Left forelimb (tissue), 1 donor: ENCODE results near the gene SULF2.

Source experiments
- DNase-seq: peaks from one replicate; pipeline ENCODE4 v3.0.0-alpha.2; 2018; ENCODE audit warnings: low spot score

SULF2 gene

GRCh38 chr20:47735412-47736400, 49.6 kb downstream of the SULF2 start:
- no peak for DNase-seq

- DNase-seq = no peak
Measured at GRCh38 chr20:47734870-47735269, 50.4 kb downstream of the SULF2 start.

GRCh38 chr20:47733892-47734291, 51.4 kb downstream of the SULF2 start:
- no peak for DNase-seq

GRCh38 chr20:47730744-47731143, 54.5 kb downstream of the SULF2 start:
- no peak for DNase-seq

- no peak for DNase-seq
Measured at GRCh38 chr20:47729472-47729871, 55.8 kb downstream of the SULF2 start.

GRCh38 chr20:47727909-47728361, 57.3 kb downstream of the SULF2 start:
- no peak for DNase-seq

GRCh38 chr20:47727170-47727880, 58.0 kb downstream of the SULF2 start:
- no peak for DNase-seq

GRCh38 chr20:47726632-47727031, 58.6 kb downstream of the SULF2 start:
- no peak for DNase-seq

GRCh38 chr20:47725248-47725973, 59.9 kb downstream of the SULF2 start:
- peak; percentile 75 for DNase-seq

- no peak for DNase-seq
Measured at GRCh38 chr20:47724910-47725247, 60.4 kb downstream of the SULF2 start.

GRCh38 chr20:47724396-47724795, 60.9 kb downstream of the SULF2 start:
- DNase-seq = no peak

- no peak for DNase-seq
Measured at GRCh38 chr20:47723322-47723721, 62.0 kb downstream of the SULF2 start.

- no peak for DNase-seq
Measured at GRCh38 chr20:47720636-47721427, 64.4 kb downstream of the SULF2 start.

GRCh38 chr20:47719625-47720024, 65.7 kb downstream of the SULF2 start:
- DNase-seq = no peak

- no peak for DNase-seq
Measured at GRCh38 chr20:47719211-47719610, 66.1 kb downstream of the SULF2 start.

- no peak for DNase-seq
Measured at GRCh38 chr20:47718398-47718797, 66.9 kb downstream of the SULF2 start.

GRCh38 chr20:47717421-47717820, 67.9 kb downstream of the SULF2 start:
- no peak for DNase-seq

GRCh38 chr20:47713878-47714450, 71.3 kb downstream of the SULF2 start:
- no peak for DNase-seq

- DNase-seq = no peak
Measured at GRCh38 chr20:47713163-47713562, 72.1 kb downstream of the SULF2 start.

- no peak for DNase-seq
Measured at GRCh38 chr20:47711046-47711752, 74.1 kb downstream of the SULF2 start.

GRCh38 chr20:47710665-47711045, 74.6 kb downstream of the SULF2 start:
- no peak for DNase-seq
